Hematopoietic multipotent progenitor cell treated with erythropoietin and hydrocortisone succinate and interleukin-3 and kit ligand, for 4 days (in vitro differentiated cells): ENCODE measurements around the gene DDC.
A peak's percentile ranks its signal among the peaks of the same experiment; 100 is the strongest.

Source experiments
- DNase-seq: peaks from one replicate; pipeline ENCODE4 v3.0.0-alpha.2; 2015

Gene DDC

DNA sequence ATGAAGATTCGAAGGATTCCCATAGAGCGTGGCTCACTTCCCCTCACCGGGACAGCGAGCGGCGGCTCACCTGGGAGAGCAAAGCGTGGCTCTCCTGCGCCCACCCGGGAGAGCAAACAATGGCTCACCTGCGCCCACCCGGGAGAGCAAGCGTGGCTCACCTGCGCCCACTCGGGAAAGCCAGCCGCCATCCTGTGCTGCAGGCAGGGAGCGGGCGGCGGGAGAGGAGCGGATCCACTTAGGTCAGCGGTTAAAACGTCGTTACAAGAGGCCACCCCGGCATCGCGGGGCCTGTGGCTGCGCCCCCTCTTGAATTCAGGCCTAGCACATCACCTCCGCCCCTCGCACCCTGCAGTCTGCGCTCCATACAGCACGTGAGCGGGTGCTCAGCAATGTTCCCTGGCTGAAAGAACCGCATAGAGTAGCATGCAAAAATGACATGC is 114.6 kb downstream of the DDC start:
- DNase-seq, result peak; percentile 44

DNA sequence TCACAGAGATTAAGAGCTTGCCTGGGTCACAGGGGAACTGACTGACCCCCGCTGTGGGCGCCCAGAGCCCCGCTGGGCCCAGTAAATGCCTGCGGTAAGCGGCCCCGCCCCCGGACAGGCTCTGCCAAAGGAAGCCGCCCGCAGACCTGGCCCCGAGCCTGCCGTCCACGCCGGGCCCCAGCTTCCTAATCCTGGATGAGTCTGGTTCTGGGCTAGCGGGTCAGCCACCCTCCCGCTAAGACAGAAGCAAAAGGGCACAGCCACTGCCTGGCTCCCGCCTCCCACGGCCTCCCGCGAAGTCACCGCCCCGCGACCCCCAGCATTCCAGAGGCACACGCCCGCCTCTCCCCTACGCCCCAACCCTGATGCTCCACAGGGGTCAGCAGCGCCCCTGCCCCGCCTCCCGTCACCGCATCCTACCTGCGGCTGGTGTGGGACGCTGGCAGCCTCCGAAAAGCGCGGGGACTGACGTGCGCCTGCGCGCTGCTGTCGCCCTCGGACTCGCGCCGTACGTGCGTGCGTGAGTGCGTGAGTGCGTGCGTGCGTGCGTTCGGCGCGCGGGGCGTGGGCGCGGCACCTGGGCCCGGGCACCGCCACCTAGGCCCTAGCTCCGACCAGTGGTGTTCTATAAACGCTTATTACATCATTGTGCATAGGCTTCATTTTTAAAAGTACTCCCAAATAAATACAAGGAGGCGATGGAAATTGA is 115.2 kb downstream of the DDC start, which contains the start of gene FIGNL1:
Gene FIGNL1, minus strand, starts transcription at position 470 of the 709 bp plus-strand sequence. CDS start 3,063 bp downstream, outside the sequence.
- peak; percentile 94 for DNase-seq

DNA sequence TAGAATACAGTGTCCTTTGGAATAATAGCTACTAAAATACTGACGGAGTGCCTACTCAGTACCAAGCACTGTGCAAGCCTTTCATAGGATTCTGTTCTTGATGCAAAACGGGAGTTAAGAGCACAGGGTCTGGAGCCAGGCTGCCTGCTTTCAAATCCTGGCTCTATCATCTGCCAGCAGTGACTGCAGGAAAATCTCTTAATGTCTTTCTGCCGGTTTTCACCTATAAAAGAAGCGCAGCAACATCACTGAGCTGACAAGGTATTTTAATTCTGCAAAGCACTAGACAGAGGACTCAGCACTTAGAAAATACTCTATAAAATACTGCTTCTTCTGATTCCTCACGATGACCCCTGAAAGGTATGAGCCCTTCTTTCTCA is 115.7 kb downstream of the DDC start:
- DNase-seq, result no peak

DNA sequence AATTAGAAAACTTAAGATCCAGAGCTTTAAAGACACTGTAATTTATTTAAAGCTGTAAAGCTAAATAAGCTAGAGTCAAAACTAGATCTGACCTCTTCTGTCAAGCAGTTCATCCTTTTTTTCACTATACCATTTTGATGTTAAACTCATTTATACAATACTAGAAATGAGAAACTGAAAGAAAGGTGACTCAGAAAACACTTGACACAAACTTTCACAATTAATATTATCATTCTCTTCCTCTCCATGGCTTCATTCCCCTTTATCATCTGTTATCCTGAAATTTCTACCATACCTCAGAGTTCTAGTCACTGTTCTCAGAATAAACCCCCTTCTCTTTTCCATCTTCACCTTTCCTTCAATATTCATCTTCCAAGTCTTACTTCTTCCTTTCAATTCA is 116.4 kb downstream of the DDC start:
- DNase-seq, result no peak

DNA sequence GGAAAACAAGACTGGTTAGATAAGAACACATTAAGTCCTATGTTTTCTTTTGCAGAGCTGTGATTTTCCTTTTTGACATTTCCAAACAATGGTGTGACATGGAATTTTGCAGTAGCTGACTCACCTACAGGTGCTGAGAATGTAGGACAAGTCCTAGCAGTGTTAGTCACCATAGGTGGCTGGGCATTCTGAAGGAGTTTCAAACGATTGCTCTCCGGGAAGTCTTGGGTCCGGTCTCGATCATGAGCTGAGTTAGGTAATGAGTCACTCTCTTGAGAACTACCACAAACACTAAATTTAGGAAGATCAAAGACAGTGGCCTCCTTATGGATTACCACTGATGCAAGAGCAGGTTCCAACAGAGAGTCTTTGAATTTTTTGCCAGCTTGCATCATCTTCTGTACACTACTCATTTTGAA is 118.7 kb downstream of the DDC start:
- no peak for DNase-seq

DNA sequence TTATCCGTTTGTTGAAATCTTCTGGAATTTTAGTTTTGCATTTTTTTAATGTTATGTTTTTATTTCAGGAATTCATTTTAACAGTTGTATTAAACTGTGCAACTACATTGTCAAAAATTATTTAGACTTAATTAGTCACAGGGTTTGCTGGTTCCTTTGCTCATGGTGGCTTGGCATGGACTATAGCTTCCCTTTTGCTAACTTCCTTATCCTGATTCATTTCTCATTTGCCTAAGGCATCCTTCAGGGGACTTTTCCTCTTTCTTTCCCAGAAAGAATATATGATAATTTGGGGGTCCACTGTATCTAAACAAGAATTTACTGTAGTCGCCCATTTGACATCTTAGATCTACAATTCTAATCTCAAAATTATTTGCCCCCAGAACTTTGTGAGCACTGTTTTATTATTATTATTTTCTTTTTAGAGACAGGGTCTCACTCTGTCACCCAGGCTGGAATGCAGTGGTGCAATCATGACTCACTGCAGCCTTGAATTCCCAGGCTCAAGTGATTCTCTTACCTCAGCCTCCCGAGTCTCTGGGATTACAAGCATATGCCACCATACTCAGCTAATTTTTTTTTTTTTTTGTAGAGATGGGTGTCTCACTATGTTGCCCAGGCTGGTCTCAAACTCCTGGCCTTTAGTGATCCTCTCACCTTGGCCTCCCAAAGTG is 128.9 kb downstream of the DDC start:
- no peak for DNase-seq

DNA sequence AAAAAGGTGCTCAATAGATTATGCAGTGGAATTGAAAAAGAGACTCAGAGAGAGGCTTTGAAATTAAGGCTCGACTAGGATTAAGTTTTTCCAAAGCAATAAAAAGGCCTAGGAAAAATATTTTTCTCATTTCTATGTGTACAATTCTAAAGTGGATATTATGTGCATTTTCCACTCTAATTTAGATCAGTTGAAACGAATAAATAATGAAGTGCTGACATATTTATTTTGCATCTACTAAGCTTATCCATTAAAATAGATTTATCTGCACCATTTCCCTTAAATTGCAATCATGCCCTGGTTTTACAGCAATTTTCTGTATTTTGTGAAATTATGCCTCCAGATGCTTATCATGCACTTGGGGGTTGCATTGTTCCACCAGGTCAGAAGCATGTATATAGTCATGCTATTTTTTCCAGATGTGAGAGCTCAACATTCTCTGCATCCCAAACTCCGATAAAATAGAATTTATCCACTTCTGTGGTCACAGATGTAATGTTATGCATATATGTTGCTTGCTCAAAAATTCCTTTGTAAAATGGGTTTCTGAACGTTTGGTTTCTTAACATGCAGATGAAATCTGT is 133.4 kb downstream of the DDC start:
- no peak for DNase-seq

DNA sequence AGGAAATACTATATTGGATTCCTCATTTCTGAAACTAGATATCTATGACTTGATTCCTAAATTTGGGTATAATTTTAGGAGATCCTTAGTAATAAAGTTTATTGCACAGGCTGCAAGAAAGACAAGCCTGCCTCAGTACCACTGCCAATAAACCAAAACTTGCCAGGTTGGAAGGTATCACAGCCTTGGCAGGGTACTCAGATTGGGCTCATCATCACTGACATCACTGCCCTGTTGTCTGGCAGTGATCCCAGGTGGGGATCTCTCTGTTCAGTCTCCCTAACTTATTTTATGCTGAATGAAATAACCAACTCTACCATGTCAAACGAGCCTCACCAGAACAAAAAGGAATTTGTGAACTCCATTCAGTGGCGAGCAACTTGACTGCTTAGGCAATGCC is 133.9 kb downstream of the DDC start:
- no peak for DNase-seq

DNA sequence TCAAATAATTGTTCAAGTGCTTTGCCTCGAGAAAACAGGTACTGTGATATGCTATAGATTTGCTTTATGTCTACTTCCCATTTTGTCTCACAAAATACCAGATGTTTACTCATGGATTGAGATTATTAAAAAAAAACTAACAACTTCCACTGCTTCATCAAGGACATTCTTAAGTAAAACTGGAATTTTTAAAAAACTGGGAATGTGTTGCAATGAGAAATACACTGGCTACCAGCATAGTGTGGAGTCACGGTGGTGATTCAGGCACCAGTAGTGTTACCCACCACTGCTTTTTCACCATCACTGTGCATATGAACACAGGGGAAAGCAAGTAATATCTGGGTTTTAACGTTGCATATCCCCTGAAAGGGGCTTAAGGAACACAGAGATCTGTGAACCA is 136.3 kb downstream of the DDC start:
- no peak for DNase-seq

DNA sequence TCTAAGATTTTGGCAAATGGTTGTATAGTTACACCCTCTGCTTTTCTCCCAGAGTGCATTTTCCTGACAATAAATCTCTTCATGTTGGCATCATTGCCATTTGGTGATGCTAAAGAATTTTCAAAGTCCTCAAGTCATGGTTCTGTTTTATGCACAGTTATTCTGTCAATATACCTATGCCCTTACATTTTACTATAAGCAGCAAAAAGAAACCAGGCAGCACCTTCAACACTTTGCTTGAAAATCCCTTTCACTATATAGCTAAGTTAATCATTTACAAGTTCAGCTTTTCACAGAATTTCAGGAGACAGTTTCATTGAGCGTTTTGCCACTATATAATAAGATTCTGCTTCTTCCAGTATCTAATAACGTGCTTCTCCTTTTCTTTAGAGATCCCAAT is 137.7 kb downstream of the DDC start:
- no peak for DNase-seq

DNA sequence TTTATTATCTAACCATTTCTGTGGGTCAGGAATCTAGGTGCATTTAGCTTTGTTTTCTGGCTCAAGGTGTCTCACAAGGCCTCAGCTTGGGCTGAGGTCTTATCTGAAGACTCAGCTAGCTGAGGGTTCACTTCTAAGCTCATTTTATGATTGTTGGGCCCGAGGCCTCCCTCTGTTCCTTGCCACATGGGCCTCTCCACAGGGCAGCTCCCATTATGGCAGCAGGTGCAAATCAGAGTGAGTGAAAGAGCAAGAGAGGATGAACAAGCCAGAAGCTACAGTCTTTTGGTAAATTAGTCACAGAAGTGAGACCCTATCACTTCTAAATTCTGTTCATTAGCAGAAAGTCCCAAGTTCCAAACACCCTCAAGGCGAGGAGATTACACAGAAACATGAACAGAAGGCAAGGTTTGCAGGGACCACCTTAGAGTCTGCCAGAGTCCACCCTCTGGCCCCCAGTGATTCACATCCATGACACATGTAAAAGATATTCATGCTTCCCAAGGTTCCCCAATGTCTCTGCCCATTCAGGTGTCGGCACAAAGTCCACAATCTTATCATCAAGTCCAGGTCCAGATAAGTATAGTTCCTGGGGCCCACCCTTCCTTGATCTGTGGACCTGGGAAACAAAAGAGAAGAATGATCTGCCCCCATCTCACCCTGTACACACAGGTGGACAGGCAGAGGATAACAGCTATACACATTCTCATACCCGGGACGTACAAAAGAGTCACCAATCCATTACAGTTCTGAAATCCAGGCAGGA is 138.7 kb downstream of the DDC start:
- DNase-seq, result no peak

DNA sequence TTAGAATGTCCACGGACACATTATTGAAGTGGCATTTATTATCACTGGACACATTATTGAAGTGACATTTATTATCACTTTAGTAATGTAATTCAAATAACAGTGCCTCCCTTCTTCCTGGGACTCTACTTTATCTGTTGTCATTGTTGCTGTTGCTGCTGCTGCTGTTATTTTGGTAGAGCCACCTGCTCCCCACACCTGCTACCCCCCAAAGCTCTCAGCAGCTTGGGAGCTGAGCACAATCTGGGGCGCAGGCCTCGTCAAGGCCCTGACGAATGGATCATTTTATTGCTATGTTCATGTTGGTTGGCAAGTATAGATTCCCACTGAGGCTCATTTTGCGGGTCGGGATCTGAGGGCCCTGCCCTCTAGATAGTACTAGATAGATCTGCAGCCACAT is 139.9 kb downstream of the DDC start:
- DNase-seq, result no peak

DNA sequence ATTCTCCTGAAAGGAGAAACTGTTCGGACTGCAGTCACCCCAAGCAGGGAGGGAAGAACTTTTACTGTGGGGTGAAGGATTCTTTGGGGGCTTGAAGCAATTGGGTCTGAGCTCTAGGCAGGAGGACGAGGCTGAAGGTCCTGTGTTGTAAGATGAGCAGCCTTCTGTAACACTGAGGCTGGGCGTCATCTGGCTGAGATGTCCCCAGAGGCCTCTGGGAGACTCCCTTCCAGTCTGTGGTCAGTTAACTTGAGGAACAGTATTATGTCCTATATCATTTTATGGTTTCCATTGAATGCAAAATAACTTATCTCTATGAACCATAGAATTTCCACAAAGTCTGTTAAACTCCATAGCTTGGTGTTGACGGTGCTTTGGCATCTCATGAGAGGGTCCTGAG is 141.3 kb downstream of the DDC start:
- no peak for DNase-seq

DNA sequence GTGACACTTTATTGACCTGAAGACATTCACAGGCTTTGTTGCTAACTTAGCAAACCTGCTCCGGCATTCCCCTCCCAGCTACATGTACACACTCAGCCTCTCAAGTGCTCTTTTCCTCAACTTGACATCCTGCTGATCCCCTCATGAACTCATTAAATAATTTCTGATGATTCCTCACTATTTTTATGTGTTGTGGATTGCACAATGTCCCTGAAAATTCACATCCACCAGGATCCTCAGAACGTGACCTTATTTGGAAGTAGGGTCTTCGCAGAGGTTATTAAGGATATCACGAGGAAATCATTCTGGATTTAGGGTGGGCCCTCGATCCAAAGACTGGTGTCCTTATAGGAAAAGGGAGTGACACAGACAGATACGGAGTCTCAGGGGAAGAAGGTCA is 142.3 kb downstream of the DDC start:
- DNase-seq, result no peak

DNA sequence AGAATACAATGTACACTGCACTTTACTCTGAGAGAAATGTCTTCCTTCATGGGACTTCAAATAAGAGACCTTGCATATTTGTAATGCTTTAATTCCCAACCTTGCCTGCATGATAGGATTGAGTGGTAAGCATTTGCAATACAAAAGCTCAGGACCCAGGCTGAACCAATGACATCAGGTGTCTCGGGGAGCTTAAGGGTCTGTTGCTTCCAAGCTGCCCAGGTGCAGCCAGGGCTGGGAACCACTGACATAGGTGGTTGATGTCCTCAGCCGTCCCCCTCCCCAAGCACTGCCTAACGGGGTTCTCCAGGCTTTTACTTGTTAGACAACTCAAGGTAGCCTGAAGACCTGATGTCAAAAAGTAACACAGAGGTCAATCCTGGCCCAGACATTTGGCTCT is 144.2 kb downstream of the DDC start:
- no peak for DNase-seq

DNA sequence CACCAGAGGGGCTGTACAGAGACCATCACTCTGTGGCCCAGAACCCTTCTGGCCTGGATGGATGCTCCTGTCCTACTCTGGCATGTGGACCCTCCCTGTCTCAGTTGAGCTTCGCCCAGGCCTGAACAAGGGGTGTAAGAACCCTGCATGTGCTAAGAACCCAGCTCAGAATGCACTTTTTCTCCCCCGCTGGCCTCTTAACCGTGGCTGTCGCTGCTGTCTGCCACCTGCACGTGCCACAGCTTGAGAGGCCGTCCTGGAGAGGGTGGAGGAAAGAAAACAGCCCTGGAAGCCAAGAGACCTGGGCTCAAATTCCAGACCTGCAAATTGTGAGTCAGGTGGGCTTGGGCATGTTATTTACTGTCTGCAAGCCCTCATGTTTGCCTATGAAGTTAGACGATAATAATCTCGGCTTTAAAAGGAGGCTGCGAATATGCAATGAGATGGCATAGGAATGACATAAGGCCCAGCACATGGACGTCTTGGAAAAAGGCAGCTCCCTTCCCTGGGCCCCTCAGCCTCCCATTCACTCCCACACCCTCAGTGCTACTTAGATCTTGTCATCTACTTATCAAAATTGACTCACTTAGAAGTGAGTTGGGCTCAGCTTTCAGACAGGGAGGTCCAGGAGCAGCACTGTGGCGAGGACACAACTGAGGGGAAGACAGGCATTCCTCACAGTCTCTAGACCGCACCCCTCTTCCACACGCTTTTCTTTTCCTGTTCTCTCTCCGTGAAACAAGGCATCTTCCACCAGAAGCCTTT is 146.5 kb downstream of the DDC start:
- DNase-seq, result no peak

DNA sequence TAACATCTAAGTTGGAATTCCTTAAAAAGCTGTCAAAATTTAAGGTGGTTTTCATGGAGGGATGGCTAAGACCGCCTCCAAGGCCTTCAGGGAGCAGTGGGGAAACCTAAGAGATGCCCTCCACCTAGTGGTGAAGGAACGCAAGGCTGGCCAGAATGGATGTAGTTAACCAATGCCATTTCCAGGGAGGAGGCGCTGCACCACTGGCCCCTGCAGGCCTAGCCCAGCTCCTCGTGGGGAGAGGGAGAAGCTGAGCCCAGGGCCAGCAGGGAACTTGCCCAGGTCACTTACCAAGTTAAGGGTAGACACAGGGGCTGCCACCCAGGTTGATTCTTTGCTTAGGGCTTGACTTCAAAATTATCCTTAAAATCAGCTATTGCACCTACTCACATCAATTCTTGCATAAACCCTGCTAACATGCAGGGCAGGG is 147.1 kb downstream of the DDC start:
- DNase-seq, result peak; percentile 94

DNA sequence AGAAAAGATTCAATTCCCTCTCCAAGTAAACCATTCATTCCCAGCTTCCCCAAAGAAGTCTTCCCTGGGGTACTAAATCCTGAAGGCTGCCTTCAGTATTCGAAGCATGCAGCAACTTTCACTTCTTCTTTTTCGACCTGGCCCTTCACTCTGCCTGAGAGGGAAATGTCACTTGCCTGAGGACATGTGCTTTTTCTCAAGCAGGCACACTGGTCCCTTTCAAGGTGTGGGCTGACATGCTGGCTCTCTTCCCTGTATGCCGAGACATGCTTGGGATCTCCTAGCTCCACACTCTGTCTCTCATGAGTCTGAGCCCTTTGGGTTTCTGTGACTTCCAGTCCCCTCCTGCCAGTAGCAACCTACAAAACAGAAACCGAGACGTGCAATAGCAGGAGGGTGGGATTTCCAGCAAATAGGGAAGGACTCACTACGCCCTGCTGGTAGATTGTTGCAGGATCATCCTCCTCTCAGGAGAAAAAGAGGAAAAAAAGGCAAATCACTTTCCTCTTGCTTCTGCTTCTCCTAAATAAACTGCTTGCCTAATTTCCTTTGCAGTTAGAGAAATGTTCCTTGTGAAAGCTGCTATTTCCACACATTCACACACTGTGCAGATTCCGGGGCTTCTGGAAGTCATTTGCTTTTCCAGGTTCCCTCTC is 148.6 kb downstream of the DDC start:
- DNase-seq, result peak; percentile 55

DNA sequence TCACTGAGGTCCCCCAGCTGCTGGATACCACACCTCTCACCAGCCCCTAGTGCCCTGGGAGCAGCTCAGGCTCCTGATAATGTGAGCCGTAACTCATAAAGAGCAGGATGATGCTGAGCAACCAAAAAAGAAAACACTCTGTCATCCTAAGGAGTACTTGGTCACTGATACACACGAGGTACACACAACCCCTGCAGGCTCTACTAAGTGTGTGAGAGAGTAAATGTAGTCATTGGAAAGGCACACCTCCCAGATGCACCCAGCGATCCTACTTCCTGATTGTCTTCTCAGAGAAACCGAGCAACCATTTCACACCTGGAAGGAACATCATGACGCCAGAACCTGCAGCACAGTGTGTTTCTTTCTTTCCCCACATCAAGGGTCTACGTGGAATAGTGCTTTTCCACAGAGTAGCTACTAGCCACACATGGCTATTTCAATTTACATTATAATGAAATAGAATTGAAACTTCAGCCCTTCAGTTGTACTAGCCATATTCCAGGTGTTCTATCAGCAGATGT is 149.3 kb downstream of the DDC start:
- DNase-seq, result no peak

DNA sequence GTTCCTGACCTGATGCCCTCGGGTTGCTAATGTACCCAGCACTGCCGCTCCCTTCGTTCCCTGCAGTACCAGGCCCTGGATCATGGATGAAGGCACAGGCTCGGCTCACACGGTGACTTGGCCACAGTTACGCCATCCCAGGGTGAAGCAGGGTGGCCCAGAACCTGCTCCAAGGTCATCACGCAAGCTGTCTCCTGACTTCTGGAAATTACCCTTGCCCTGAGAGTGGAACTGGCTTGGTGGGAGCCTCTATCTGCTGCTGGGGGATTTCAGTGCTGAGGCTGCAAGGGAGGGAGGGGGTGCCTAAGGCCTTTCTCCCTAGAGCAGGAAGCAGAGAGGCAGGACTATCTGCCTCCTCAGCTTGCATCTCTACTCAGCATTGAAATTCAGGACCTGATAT is 151.6 kb downstream of the DDC start:
- DNase-seq, result no peak

DNA sequence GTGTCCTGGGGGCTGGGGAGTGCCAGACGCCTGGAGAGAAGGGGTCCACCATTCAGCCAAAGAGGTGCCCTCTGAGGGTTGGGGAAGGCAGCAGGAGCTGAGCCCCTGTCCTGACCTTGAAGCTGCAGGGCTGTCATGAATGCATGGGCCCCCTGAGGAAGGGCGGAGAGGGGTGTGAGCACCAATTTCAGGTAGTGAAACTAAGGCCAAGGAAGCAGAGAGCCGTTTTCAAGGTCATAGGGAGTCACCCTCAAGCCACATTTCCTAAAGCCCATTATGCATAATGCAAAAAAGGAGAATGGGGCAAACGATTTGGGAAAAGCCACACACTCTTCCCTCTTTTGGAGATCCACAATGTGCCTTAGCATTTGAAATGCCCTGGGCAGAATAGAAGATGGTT is 152.2 kb downstream of the DDC start:
- no peak for DNase-seq

DNA sequence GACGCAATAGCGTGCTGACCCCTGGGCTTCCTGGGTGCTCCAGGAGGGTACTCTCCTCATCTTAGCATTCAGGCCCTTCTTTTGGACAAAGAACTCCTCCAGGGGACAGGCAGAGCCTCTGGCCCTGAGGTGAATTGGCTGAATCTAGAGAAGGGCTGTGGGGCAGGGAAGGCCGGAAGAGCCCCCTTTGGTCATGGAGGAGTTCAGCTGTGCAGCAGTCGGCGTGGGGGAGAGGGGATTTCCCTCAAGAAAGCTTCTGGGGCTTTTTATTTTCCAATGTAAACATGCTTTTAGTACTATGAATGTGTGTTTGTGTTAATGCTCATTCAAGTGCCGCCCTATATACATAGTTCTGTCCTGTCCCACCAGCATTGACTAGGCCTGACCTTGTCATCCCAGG is 153.9 kb downstream of the DDC start:
- no peak for DNase-seq
